Heart right ventricle (tissue), 16 donors: Measurements from ENCODE around the gene SIX3. TPM values are rescaled to one million over a fixed set of nuclear protein-coding genes. Genes with fewer than 3 reads are reported as not detected.
A peak's percentile ranks its signal among the peaks of the same experiment; 100 is the strongest.

Experiments
- ATAC-seq, 8 donors: fragments of 200-7000 bp; cut with Tn5 transposase; one replicate each; pipeline ENCODE4 v1.9.1; 2020; ENCODE audit warnings: mild to moderate bottlenecking in 8 of 8, moderate library complexity in 8 of 8, moderate number of reproducible peaks in 1 of 8
- DNase-seq, 2 donors: peaks; one replicate each; pipeline ENCODE4 v3.0.0-alpha.2; 2020
- H3K27ac ChIP-seq, 10 donors: fragments of 200-600 bp; sonication (generic) in 2 of 10; one replicate each; pipeline versions ENCODE4 v1.5.0 to v1.8.0; 2020 to 2022; ENCODE audit warnings: mild to moderate bottlenecking in 3 of 10
- H3K27me3 ChIP-seq, 7 donors: fragments of 200-600 bp; one replicate each; pipeline ENCODE4 v1.8.0; 2021 to 2022; ENCODE audit warnings: mild to moderate bottlenecking in 2 of 7
- H3K36me3 ChIP-seq, 9 donors: fragments of 200-600 bp; sonication (generic) in 1 of 9; one replicate each; pipeline versions ENCODE4 v1.5.0 to v1.8.0; 2020 to 2022; ENCODE audit warnings: mild to moderate bottlenecking in 2 of 9
- H3K4me1 ChIP-seq, 9 donors: fragments of 200-600 bp; sonication (generic) in 1 of 9; one replicate each; pipeline versions ENCODE4 v1.5.0 to v1.8.0; 2020 to 2022; ENCODE audit warnings: mild to moderate bottlenecking in 4 of 9
- H3K4me3 ChIP-seq, 10 donors: fragments of 200-600 bp; sonication (generic) in 2 of 10; one replicate each; pipeline versions ENCODE4 v1.5.0 to v1.8.0; 2020 to 2022; ENCODE audit warnings: mild to moderate bottlenecking in 7 of 10, moderate library complexity in 2 of 10
- H3K9me3 ChIP-seq, 11 donors: fragments of 200-600 bp in 10 of 11; sonication (generic) in 2 of 11; one replicate each; pipeline versions ENCODE4 v1.5.0 to v1.8.0; 2013 to 2022; ENCODE audit warnings: mild to moderate bottlenecking in 2 of 11, control low read depth in 1 of 11, moderate library complexity in 1 of 11
- CTCF ChIP-seq, 9 donors: fragments of 200-600 bp; sonication (generic) in 2 of 9; IDR thresholded peaks; one replicate each; pipeline versions ENCODE4 v1.5.0 to v1.8.0; 2021 to 2022; ENCODE audit warnings: antibody characterized with exemption in 9 of 9, mild to moderate bottlenecking in 5 of 9, moderate library complexity in 1 of 9
- WGBS, 2 donors: extraction: QIAGEN DNeasy Blood & Tissue Kit; methylation state at CpG; one replicate each; pipeline ENCODE4 v1.1.7; 2013; ENCODE audit warnings: inconsistent platforms in 1 of 2; 5-methylcytosine and 5-hydroxymethylcytosine counted together
- intact Hi-C, 10 donors: fragments of 100-400 bp; cut with DNase I; formaldehyde crosslinking; loops; one replicate each; pipeline versions ENCODE4 v1.11.1 to v1.14.2; 2022
- polyA plus RNA-seq, 2 donors: library from polyadenylated mRNA; stranded (reverse); fragments of 200-250 nt; gene quantifications; one replicate each; pipeline ENCODE4 v1.2.3, GENCODE V29; 2013
- total RNA-seq, 10 donors: library from RNA; stranded (reverse); fragmentation: NEBNext Ultra II Directional in 3 of 10; extraction: Animal tissue kit (Norgen Biotek cat#: 25700) in 3 of 10; gene quantifications; one replicate each; pipeline versions ENCODE4 v1.2.1 to v1.2.4, GENCODE V29; 2021 to 2023
- donor health status: Arrhythmogenic right ventricular cardiomyopathy.
- donor health status: ischemic (EF 13 %, LVEDD 7.1; RV severe dilation, severe dysfunction).
- donor health status: healthy with polysubstance abuse.
- donor health status: DM: no; HTN: yes; CAD: no.
- donor health status: DM: no; HTN: no; CAD: no.
- donor health status: ischemic (EF 25% LVEDD 6.9; RV normal size, moderate dysfunction).
- donor health status: ischemic (EF 25% LVEDD 5.7; RV mildly dilated, moderate dysfunction).
- donor health status: healthy.
- donor health status: DM: yes; HTN: yes; CAD: no.
- donor health status: Ischemic cardiomyopathy.
- donor health status: ischemic (EF 35%, LVEDD 5.7; RV mildly dilated, moderate dysfunction).
- donor health status: nonischemic (EF 11% LVEDD 7.7; RV severe dilation, severe dysfunction).
- donor health status: DM: yes; HTN: yes; CAD: no.
- donor health status: PGD.
- donor health status: ischemic (EF 29% LVEDD 5.4; RV normal size, mild dysfunction).
- donor health status: nonischemic (EF 23%, LVEDD 6.1; RV moderate dilation, normal function).

SIX3 gene
- total and polyA plus RNA-seq, 12 donors: not detected

GRCh38 chr2:44944102-44944951, 2.8 kb downstream of the SIX3 start:
- no peak overlapping the region for H3K27ac ChIP-seq
- H3K4me3 ChIP-seq: peak overlapping the region in 4 of 10 donors; percentile 15 to 20 (median 16)
- ATAC-seq (peak in 1 of 8 donors; percentile 9), DNase-seq (no peak)
- TF ChIP-seq CTCF (IDR thresholded peaks at IDR 0.05): no peak
- H3K36me3 ChIP-seq: no peaks in the 10 kb centered on the region
- H3K27me3 ChIP-seq: peaks cover 52 to 100% (median 99%) of the 10 kb centered on the region in 7 donors
- intact Hi-C loops: loop anchor here in 1 of 10 donors (10.0 kb wide), 1 partner anchor 380 kb away; no protein-coding TSS in a partner anchor
- 4 to 7% methylated on average over 56 to 62 of the region's 62 CpGs for WGBS, 2 donors
- no peaks in the 10 kb centered on the region for H3K9me3 ChIP-seq
- H3K4me1 ChIP-seq: peaks cover 0 to 41% (median 31%) of the 10 kb centered on the region in 9 donors

- ATAC-seq (no peak), DNase-seq (no peak)
- 8 to 14% methylated on average over 18 of the region's 18 CpGs for WGBS, 2 donors
- Histone ChIP-seq H3K36me3 (no peaks in the 10 kb centered on the region), H3K4me3 (peak overlapping the region in 2 of 10 donors; percentile 16 to 20), H3K27ac (no peak overlapping the region), H3K9me3 (no peaks in the 10 kb centered on the region), H3K27me3 (peaks cover 47 to 100% (median 97%) of the 10 kb centered on the region in 7 donors), H3K4me1 (peaks cover 0 to 40% (median 31%) of the 10 kb centered on the region in 9 donors)
- no peak for TF ChIP-seq CTCF (IDR thresholded peaks at IDR 0.05)
- intact Hi-C loops: loop anchor here in 1 of 10 donors (10.0 kb wide), 1 partner anchor 380 kb away; no protein-coding TSS in a partner anchor
Measured at GRCh38 chr2:44944952-44945612, 3.6 kb downstream of the SIX3 start.

GRCh38 chr2:44945676-44946371, 4.3 kb downstream of the SIX3 start:
- Histone ChIP-seq H3K9me3 (no peaks in the 10 kb centered on the region), H3K36me3 (no peaks in the 10 kb centered on the region), H3K4me3 (no peak overlapping the region), H3K4me1 (peaks cover 0 to 39% (median 31%) of the 10 kb centered on the region in 9 donors), H3K27ac (no peak overlapping the region), H3K27me3 (peaks cover 40 to 99% (median 97%) of the 10 kb centered on the region in 7 donors)
- intact Hi-C loops: loop anchor here in 1 of 10 donors (10.0 kb wide), 1 partner anchor 381 kb away; no protein-coding TSS in a partner anchor
- DNase-seq (no peak), ATAC-seq (no peak)
- no peak for TF ChIP-seq CTCF (IDR thresholded peaks at IDR 0.05)
- 48 to 62% methylated on average over 16 of the region's 16 CpGs for WGBS, 2 donors
